Natural killer cell (primary cell): ENCODE results near the gene ZNF735. TPM values are rescaled to one million over a fixed set of nuclear protein-coding genes. Genes with fewer than 3 reads are reported as not detected.
"Not testable (repeated sequence)": the region's sequence is repeated elsewhere in the genome, so short reads cannot be mapped to it uniquely, and the experiment has no call there.

ENCODE experiments used
- ATAC-seq, 3 donors: fragments of 150-1000 bp in 2 of 3; fragments of 200-7000 bp in 1 of 3; cut with Tn5 transposase; 1 replicate in 1 of 3; 2 replicates in 2 of 3; pipeline ENCODE4 v1.10.0; 2021; ENCODE audit warnings: mild to moderate bottlenecking in 2 of 3, moderate library complexity in 2 of 3
- DNase-seq, 2 donors: peaks; one replicate each; pipeline versions ENCODE4 v3.0.0 to v3.0.0-alpha.2; 2013 to 2021; ENCODE audit warnings: mixed read lengths in 1 of 2
- H3K27ac ChIP-seq: one replicate; pipeline ENCODE4 v1.5.1; 2013; ENCODE audit warnings: mild to moderate bottlenecking, low read length
- H3K27me3 ChIP-seq: one replicate; pipeline ENCODE4 v1.6.1; 2013; ENCODE audit warnings: low read length; ENCODE audit not compliant: control insufficient read depth, insufficient read depth
- H3K36me3 ChIP-seq: one replicate; pipeline ENCODE4 v1.6.1; 2013; ENCODE audit warnings: low read length; ENCODE audit not compliant: control insufficient read depth, insufficient read depth
- H3K4me1 ChIP-seq: one replicate; pipeline ENCODE4 v1.6.1; 2013; ENCODE audit warnings: low read length; ENCODE audit not compliant: control insufficient read depth, insufficient read depth
- H3K4me3 ChIP-seq: one replicate; pipeline ENCODE4 v1.5.1; 2013; ENCODE audit warnings: low read length
- H3K9me3 ChIP-seq: one replicate; pipeline ENCODE4 v1.6.1; 2013; ENCODE audit warnings: low read length; ENCODE audit not compliant: control insufficient read depth, insufficient read depth
- H3K27ac Mint-ChIP-seq, 2 donors: one replicate each; pipeline ENCODE4 v1.8.0; 2022; ENCODE audit warnings: mild to moderate bottlenecking in 2 of 2, mixed read lengths in 2 of 2, moderate library complexity in 1 of 2
- H3K27me3 Mint-ChIP-seq, 2 donors: one replicate each; pipeline ENCODE4 v1.8.0; 2022; ENCODE audit warnings: low read depth in 2 of 2, mixed read lengths in 2 of 2
- H3K36me3 Mint-ChIP-seq: one replicate; pipeline ENCODE4 v1.8.0; 2022; ENCODE audit warnings: mixed read lengths
- H3K4me1 Mint-ChIP-seq, 2 donors: one replicate each; pipeline ENCODE4 v1.8.0; 2022; ENCODE audit warnings: mixed read lengths in 2 of 2
- H3K4me3 Mint-ChIP-seq: one replicate; pipeline ENCODE4 v1.8.0; 2022; ENCODE audit warnings: mild to moderate bottlenecking, moderate library complexity, mixed read lengths
- H3K9me3 Mint-ChIP-seq, 2 donors: one replicate each; pipeline ENCODE4 v1.8.0; 2022; ENCODE audit warnings: mixed read lengths in 2 of 2
- WGBS: methylation state at CpG from one replicate; pipeline ENCODE4 v1.1.7; 2013; ENCODE audit warnings: missing lambda C conversion rate; ENCODE audit not compliant: insufficient coverage; 5-methylcytosine and 5-hydroxymethylcytosine counted together
- intact Hi-C: fragments of 100-400 bp; cut with micrococcal nuclease; formaldehyde crosslinking; loops from one replicate; pipeline ENCODE4 v1.14.2; 2022
- total RNA-seq, 4 donors: library from RNA; stranded (reverse); fragments of 120-200 nt in 1 of 4; gene quantifications; one replicate each; pipeline versions ENCODE4 v1.2.3 to v1.2.4, GENCODE V29; 2013 to 2022
- TF ChIP-seq, protein P1 (sequence below): fragments of 200-600 bp; IDR thresholded peaks from one replicate; pipeline ENCODE4 v1.8.0; 2022; ENCODE audit warnings: antibody characterized with exemption

Gene ZNF735
- total RNA-seq, 3 donors from 2014 or later (not counting 1 experiment from before 2014, with no cell fraction given) = not detected

DNA sequence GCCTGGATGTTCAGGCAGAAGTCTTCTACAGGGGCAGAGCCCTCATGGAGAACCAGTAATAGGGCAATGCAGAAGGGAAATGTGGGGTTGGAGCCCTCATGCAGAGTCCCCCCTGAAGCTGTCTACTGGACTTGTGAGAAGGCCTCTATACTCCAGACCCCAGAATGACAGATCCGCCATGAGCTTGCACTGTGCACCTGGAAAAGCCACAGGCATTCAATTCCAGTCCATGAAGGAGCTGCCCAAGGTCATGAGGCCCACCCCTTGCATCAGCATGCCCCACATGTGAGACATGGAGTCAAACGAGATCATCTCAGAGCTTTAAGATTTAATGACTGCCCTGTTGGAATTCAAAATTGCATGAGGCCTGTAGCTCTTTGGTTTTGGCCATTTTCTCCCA is 16.4 kb downstream of the ZNF735 start:
- 40% methylated on average over 2 of the region's 2 CpGs for WGBS
- H3K27ac Mint-ChIP-seq = no peak overlapping the region
- no peak overlapping the region for H3K27ac ChIP-seq
- no peaks in the 10 kb centered on the region for H3K27me3 ChIP-seq
- no peak for ATAC-seq
- peaks cover 34% of the 10 kb centered on the region for H3K9me3 ChIP-seq
- intact Hi-C loops = no loop called here
- peaks cover 24% of the 10 kb centered on the region for H3K36me3 Mint-ChIP-seq
- no peak overlapping the region for H3K4me3 Mint-ChIP-seq
- no peaks in the 10 kb centered on the region for H3K27me3 Mint-ChIP-seq
- H3K4me1 ChIP-seq = no peaks in the 10 kb centered on the region
- no peaks in the 10 kb centered on the region for H3K36me3 ChIP-seq
- H3K4me1 Mint-ChIP-seq = no peaks in the 10 kb centered on the region
- TF ChIP-seq, protein P1, sequence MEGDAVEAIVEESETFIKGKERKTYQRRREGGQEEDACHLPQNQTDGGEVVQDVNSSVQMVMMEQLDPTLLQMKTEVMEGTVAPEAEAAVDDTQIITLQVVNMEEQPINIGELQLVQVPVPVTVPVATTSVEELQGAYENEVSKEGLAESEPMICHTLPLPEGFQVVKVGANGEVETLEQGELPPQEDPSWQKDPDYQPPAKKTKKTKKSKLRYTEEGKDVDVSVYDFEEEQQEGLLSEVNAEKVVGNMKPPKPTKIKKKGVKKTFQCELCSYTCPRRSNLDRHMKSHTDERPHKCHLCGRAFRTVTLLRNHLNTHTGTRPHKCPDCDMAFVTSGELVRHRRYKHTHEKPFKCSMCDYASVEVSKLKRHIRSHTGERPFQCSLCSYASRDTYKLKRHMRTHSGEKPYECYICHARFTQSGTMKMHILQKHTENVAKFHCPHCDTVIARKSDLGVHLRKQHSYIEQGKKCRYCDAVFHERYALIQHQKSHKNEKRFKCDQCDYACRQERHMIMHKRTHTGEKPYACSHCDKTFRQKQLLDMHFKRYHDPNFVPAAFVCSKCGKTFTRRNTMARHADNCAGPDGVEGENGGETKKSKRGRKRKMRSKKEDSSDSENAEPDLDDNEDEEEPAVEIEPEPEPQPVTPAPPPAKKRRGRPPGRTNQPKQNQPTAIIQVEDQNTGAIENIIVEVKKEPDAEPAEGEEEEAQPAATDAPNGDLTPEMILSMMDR = no peak
- peaks cover 14 to 15% of the 10 kb centered on the region in 2 donors for H3K9me3 Mint-ChIP-seq
- H3K4me3 ChIP-seq = no peak overlapping the region
- no peak for DNase-seq

DNA sequence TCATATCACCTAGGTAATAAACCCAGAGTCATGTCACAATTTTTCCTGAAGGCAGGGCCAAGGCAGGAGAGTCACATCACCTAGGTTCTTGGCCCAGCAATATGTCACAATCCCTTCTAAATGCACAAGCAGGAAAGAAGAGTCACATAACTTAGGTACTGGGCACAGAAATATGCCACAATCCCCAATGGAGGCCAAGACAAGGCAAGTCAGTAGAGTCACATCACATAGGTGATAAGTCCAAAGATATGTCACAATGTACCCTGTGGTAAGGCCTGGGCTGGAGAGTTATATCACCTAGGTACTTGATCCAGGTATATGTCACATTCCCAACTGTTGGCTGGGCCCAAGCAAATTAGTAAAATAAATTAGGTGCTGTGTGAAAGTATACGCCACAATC is 21.2 kb downstream of the ZNF735 start, which contains the start of gene ZNF679:
TSS of gene ZNF679 (plus strand) at position 301 of the 400 bp plus-strand sequence. CDS start 20,644 bp downstream, outside the sequence.
- H3K4me1 ChIP-seq, H3K4me3 ChIP-seq, H3K4me1 Mint-ChIP-seq, intact Hi-C loops, DNase-seq, H3K27me3 ChIP-seq, H3K36me3 Mint-ChIP-seq, H3K27ac ChIP-seq, ATAC-seq, H3K4me3 Mint-ChIP-seq, H3K9me3 Mint-ChIP-seq, H3K27ac Mint-ChIP-seq, H3K27me3 Mint-ChIP-seq, H3K36me3 ChIP-seq: not testable (repeated sequence)
- H3K9me3 ChIP-seq = peaks cover 25% of the 10 kb centered on the region
- WGBS = 100% methylated on average over 1 of the region's 1 CpG

DNA sequence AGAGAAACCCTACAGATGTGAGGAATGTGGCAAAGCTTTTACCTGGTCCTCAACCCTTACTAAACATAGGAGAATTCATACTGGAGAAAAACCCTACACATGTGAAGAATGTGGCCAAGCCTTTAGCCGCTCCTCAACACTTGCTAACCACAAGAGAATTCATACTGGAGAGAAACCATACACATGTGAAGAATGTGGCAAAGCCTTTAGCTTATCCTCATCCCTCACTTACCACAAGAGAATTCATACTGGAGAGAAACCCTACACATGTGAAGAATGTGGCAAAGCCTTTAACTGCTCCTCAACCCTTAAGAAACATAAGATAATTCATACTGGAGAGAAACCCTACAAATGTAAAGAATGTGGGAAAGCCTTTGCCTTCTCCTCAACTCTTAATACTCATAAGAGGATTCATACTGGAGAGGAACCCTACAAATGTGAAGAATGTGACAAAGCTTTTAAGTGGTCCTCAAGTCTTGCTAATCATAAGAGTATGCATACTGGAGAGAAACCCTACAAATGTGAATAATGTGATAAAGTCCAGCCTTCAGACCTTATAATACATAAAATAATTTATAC is 59.4 kb downstream of the ZNF735 start:
- Histone ChIP-seq H3K9me3 (peaks cover 15% of the 10 kb centered on the region), H3K4me1 (no peaks in the 10 kb centered on the region), H3K4me3 (no peak overlapping the region), H3K36me3 (no peaks in the 10 kb centered on the region), H3K27ac (no peak overlapping the region), H3K27me3 (no peaks in the 10 kb centered on the region)
- Mint-ChIP-seq H3K9me3 (peaks cover 12 to 26% of the 10 kb centered on the region in 2 donors), H3K27me3 (no peaks in the 10 kb centered on the region), H3K4me1 (no peaks in the 10 kb centered on the region), H3K36me3 (peaks cover 27% of the 10 kb centered on the region), H3K4me3 (no peak overlapping the region), H3K27ac (no peak overlapping the region)
- TF ChIP-seq, protein P1 = no peak
- ATAC-seq = no peak
- intact Hi-C loops = no loop called here
- DNase-seq = no peak
- WGBS = 92% methylated on average over 1 of the region's 1 CpG

Other genes with a start within 250 kb of the ZNF735 start
- not detected for gene ZNF722, start 208.4 kb upstream of the ZNF735 start, total RNA-seq
- 1 to 10 TPM in 1 of 3 donors, under 1 TPM in 1, not detected in 1; 1.00 to 1.8 TPM for gene ZNF727, start 161.8 kb upstream of the ZNF735 start, total RNA-seq
- gene ZNF679, start 21.3 kb downstream of the ZNF735 start, total RNA-seq = not detected
- 10 to 100 TPM; 19.6 to 26.6 (median 22.7) TPM for gene ZNF736, start 106.8 kb downstream of the ZNF735 start, total RNA-seq